Dedifferentiated amniotic fluid mesenchymal stem cell (primary cell): ENCODE results near the gene KCNE4.
A peak's percentile ranks its signal among the peaks of the same experiment; 100 is the strongest.

Experiments
- DNase-seq: peaks from one replicate; pipeline ENCODE4 v3.0.0-alpha.2; 2016; ENCODE audit errors: extremely low spot score

The KCNE4 gene

GRCh38 chr2:223084873-223085272 lies 32.9 kb downstream of the KCNE4 start:
- no peak for DNase-seq

- no peak for DNase-seq
Observed at GRCh38 chr2:223086370-223086981, 34.5 kb downstream of the KCNE4 start.

DNA sequence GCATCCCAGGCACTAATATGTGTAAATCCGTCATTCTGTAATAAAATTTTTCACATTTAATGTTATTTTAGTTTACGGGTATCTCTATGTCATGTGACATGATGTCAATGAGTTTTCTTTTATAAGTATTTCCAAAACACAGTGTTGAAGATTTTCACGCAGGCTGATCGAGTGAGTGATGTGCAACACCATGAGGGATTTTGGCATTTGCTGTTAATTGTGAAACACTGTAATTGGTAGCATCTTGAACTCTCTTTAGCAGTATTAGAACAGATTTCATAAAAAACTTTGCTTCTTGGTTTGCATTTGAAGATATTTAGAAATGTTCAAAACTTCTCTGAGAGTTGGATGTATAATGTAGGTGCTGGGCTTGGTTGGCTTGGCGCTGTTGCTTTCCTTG lies 35.5 kb downstream of the KCNE4 start:
- DNase-seq, result no peak

- DNase-seq, result no peak
Observed at GRCh38 chr2:223088866-223089265, 36.9 kb downstream of the KCNE4 start.

- DNase-seq, result no peak
Observed at GRCh38 chr2:223090039-223090438, 38.0 kb downstream of the KCNE4 start.

- no peak for DNase-seq
Observed at GRCh38 chr2:223090540-223091235, 38.7 kb downstream of the KCNE4 start.

GRCh38 chr2:223092667-223093066 lies 40.7 kb downstream of the KCNE4 start:
- no peak for DNase-seq

DNA sequence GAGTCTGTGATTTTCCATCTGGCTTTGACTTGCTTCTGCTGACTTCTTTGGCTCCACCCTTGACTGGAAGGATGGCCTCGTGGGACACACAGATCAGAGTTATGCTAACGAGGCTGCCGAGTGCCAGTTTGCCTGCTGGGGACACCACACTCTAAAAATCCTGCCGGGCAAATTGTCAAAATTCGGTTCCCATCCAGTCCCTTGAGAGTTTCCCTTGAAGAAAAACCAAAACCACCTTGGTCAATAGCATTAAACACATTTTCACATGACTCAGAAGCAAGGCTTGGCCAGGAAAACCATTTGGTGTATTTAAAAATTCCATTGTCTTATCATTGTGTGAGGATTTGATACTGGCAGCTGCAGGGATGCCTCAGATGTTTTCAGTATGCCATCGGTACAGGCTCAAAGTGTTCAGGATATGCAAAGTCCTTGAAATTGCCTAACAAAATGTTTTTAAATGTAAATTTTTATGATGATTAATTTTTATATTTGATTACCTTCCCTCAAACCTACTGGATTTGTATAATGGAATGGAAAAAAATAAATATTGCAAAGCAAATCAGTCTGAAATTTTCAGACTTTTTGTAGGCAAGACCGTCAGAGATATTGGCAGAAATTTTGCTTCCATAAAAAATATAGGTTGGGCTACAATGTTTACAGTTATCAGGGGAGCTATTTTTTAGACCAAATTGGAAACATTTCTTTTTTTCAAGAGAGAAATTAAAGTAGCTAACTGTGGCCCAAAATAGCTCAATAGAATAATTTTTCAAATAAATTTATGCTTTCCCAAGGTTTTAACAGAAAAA lies 41.6 kb downstream of the KCNE4 start:
- DNase-seq, result peak; percentile 16

DNA sequence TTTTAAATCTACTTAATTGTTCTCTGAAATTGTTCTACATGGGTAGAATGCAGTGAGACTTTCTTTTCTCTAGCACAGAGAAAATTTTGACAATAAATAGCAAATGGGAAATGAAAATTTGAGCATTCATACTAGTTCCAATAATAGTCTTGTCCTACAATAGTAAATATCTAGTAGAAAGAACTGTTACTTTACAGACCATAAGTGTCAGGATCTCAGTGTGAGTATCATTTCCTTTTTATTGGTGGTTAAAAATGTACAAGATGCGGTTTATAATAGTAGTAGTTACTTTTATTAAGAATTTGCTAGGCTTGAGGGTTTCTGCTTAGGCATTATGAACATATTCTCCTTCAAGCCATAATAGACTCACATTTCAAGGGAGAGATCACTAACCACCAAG lies 43.2 kb downstream of the KCNE4 start:
- DNase-seq, result no peak

DNA sequence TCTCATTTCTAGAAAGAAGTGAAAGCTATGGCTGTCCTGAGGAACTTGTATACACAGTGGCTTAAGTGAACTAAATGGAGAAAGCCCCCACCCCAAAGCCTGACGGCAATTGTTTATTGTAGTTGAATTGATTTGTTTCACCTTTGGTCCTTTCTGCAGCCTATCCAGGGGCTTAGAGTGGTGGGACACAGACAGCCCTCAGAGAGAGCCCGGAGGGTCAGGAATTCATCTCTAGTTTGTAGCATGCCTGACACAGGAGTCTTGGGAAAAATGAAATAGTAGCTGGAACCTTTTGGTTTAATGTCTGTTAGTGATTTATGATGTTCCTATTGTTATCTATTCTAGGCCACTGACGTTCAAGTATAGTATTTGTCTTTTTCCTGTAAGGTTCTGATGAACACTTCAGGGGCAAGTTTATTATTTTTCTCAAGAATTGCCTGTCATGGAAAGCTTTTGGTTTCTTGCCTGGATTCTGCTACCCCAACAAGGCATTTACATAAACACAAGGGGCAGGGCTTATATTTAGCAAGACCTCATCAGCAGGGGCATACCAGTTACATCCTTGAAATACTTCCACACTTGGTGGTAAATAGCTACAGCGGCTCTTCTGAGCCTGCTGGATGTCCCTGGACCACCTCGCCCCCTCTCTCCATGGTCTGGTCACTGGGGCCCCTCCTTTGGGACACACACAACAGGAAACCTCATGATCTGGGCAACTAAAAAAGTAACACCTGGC lies 44.4 kb downstream of the KCNE4 start:
- DNase-seq, result no peak

DNA sequence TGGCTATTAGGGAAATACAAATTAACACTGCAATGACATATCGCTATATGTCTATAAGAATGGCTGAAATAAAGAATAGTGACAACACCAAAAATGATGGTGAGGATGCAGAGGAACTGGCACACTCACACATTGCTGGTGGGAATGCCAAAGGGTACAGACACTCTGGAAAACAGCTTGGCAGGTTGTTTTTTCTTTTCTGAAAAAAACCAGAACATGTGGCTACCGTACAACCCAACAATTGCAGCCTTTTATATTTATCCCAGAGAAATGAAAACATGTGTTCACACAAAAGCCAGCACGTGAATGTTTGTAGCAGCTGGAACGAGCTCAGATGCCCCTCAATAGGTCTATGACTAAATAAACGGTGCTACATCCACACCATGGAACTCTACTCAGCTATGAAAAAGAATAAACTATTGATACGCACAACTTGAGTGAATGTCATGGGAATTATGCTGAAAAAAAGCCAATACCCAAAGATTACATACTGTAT lies 45.9 kb downstream of the KCNE4 start:
- DNase-seq, result no peak

DNA sequence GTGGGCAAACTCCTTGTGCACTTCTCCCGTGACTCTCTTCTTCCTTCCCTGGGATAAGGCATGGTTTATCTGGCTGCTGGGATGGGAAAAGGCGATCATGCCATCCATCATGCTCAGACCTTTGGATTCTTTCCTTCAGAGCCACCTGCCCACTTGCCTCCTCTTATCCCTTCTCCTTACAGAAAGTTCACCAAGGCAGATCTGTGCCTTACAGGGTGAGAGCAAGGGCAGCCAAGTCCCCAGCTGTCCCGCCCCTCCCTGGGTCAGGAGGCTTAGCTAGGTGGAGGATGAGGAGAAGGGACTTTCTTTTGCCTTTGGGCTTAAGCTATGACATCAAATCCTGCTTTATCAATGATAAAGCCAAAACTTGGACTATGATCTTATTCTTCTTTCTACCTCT lies 47.6 kb downstream of the KCNE4 start:
- DNase-seq, result no peak

DNA sequence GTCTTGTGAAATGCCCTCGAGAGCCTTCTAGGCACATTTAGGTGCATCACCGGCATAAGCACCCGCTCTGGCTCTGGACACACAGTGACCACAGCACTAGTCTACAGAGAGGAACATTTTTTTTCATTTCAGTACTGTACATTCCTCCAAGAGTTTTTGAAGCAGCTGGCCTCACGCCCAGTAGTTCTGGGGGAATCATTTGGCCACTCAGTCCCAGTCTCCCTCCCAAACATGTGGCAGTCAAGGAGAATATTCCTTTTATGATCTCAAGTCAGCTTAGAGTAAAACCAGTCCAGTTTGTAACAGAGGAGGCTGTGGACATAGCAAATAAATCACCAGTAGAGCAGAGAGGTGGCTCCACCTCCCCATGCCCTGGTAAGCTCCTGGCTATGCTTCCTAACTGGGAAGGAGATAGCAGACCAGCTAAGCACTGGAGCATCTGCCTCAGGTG lies 48.1 kb downstream of the KCNE4 start:
- DNase-seq, result peak; percentile 42

- DNase-seq, result no peak
Observed at GRCh38 chr2:223101340-223102039, 49.5 kb downstream of the KCNE4 start.

DNA sequence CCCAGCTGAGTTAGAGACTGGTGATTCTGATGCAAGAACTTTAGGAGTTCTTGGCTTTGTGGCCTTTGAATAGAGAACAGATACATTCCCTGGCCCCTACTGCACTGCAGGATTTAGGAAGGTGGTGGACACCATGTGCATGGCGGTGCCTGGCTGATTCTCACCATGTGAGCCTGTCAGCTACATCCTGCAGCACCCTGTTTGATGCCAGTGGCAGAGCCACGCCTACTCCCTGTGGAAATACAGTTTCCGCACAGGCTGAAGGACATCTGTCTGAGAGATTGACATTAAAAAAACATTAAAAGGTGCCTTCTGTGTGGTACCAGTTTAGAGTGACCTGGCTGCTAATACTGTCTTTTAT lies 50.0 kb downstream of the KCNE4 start:
- no peak for DNase-seq

DNA sequence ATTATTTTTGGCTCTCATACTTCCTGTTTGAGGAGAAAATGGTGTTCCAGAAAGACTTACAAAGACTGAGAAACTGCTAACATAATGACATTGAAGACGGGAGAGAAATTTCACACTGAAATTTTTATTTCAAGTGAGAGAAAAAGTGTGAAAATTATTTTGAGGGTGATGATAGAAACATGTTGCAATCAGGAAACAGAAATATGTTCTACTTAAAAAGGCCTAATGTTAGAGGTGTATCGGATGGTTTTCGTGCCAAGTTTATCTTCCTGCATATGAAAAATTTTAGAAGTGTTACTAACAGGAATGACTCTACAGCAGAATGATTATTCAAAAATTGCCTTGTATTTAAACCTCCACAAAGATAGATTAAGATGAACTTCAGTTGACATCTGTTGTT lies 50.5 kb downstream of the KCNE4 start:
- no peak for DNase-seq

DNA sequence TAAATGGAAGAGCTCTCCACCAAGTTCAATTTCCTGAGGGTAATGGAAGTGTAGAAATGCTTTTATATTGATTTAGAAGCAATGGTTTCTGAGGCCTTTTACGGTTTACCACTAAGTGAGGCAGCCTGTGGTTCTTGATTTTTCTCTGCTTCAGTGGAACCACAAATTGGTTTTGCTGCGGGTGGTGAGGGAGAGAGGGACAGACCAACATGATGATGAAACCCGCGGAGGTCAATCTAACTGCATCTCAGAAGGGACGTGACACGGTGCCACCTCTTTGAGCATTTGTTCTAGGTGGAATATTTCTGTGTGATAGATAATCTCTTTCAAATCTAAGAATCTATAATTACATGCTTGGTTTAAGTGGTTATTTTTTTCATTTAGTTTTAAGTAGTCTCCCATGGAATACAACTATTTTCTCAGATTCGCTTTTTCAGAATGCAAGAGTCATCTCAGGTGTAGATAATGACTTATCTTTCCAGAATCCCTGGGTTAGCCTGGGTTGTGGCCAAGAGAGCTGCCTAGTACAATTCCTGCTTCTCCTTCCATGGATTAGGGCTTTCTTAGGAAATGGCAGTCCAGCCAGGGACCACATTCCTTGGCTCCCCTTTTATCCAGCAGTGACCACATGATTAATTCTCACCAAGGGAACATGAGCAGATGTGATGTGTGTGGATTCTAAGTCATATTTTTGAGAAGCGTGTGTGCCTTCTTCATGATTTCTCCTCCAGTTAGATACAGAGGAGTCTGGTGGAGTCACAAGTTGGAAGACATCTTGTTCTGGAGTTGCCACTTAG lies 52.5 kb downstream of the KCNE4 start:
- no peak for DNase-seq
